Activated T-helper 1 cell treated with anti-CD3 and anti-CD28 coated beads, Interleukin-2, amount 50 U/mL, for 16 hours (primary cell): ENCODE measurements around the gene MBTPS1.
"Not testable (repeated sequence)": the region's sequence is repeated elsewhere in the genome, so short reads cannot be mapped to it uniquely, and the experiment has no call there.

Experiments
- DNase-seq, 2 donors: peaks; one replicate each; pipeline ENCODE4 v3.0.0-alpha.2; 2020; ENCODE audit warnings: low read depth in 1 of 2, low spot score in 1 of 2

MBTPS1 gene

GRCh38 chr16:84137287-84137686 is 20.5 kb upstream of the MBTPS1 start:
- no peak for DNase-seq

GRCh38 chr16:84136331-84137125 is 19.8 kb upstream of the MBTPS1 start:
- DNase-seq, result no peak

- no peak for DNase-seq
Measured at GRCh38 chr16:84132527-84133285, 16.0 kb upstream of the MBTPS1 start.

GRCh38 chr16:84131117-84131516 is 14.4 kb upstream of the MBTPS1 start:
- DNase-seq, result no peak

GRCh38 chr16:84124257-84125073 is 7.7 kb upstream of the MBTPS1 start:
- DNase-seq, result no peak

- DNase-seq, result no peak
Measured at GRCh38 chr16:84121007-84121406, 4.3 kb upstream of the MBTPS1 start.

GRCh38 chr16:84120023-84120422 is 3.3 kb upstream of the MBTPS1 start:
- no peak for DNase-seq

GRCh38 chr16:84119368-84119767 is 2.6 kb upstream of the MBTPS1 start:
- DNase-seq, result no peak

- DNase-seq, result not testable (repeated sequence)
Measured at GRCh38 chr16:84118315-84118714, 1.6 kb upstream of the MBTPS1 start.

- no peak for DNase-seq
Measured at GRCh38 chr16:84117494-84117843, 727 bp upstream of the MBTPS1 start.

GRCh38 chr16:84115919-84116719 is 623 bp downstream of the MBTPS1 start:
- DNase-seq, result peak in 1 of 2 donors; percentile 33

GRCh38 chr16:84111949-84112348 is 4.8 kb downstream of the MBTPS1 start:
- not testable (repeated sequence) for DNase-seq

GRCh38 chr16:84111525-84111924 is 5.2 kb downstream of the MBTPS1 start:
- DNase-seq, result no peak

- no peak for DNase-seq
Measured at GRCh38 chr16:84110527-84110926, 6.2 kb downstream of the MBTPS1 start.

- no peak for DNase-seq
Measured at GRCh38 chr16:84109598-84110335, 7.0 kb downstream of the MBTPS1 start.

- no peak for DNase-seq
Measured at GRCh38 chr16:84107921-84108320, 8.8 kb downstream of the MBTPS1 start.

GRCh38 chr16:84105948-84106740 is 10.6 kb downstream of the MBTPS1 start:
- DNase-seq, result no peak

- no peak for DNase-seq
Measured at GRCh38 chr16:84105301-84105815, 11.4 kb downstream of the MBTPS1 start.

GRCh38 chr16:84104231-84104630 is 12.5 kb downstream of the MBTPS1 start:
- DNase-seq, result no peak
